ENCODE data around the gene TTC23L. TPM values are rescaled to one million over a fixed set of nuclear protein-coding genes. Genes with fewer than 3 reads are reported as not detected.

TTC23L gene
- total and polyA plus RNA-seq, 2 experiments from 2014 or later = 2.2 to 2.3 TPM

DNA sequence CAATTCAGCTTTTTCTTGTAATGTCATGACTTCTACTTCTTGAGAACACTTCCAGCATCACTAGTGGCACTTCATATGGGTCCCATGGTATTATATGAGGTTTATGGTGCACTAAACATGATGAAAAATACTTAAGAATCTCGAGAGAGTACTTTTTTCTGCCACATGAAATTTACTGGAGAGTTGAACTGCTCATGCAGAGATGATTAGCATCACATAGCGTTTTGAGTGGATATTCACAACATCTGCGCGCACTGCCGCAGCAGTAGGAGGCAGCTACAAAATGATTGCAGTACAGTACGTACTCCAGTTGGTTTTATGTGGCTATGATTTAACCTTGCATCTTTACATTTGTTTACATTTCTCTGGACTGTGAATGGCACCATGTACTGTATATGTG lies 61.7 kb downstream of the TTC23L start (continued):
- TF ChIP-seq, protein P1, sequence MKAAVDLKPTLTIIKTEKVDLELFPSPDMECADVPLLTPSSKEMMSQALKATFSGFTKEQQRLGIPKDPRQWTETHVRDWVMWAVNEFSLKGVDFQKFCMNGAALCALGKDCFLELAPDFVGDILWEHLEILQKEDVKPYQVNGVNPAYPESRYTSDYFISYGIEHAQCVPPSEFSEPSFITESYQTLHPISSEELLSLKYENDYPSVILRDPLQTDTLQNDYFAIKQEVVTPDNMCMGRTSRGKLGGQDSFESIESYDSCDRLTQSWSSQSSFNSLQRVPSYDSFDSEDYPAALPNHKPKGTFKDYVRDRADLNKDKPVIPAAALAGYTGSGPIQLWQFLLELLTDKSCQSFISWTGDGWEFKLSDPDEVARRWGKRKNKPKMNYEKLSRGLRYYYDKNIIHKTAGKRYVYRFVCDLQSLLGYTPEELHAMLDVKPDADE (IDR thresholded peaks at IDR 0.05) = no peak
- TF ChIP-seq ZNF331 (CRISPR knock-in tag; IDR thresholded peaks at IDR 0.05; ENCODE audit: low read depth) = no peak
- no peak for TF ChIP-seq STAT1 (IDR thresholded peaks at IDR 0.05; ENCODE audit: unreplicated experiment)
- TF ChIP-seq, protein P2, sequence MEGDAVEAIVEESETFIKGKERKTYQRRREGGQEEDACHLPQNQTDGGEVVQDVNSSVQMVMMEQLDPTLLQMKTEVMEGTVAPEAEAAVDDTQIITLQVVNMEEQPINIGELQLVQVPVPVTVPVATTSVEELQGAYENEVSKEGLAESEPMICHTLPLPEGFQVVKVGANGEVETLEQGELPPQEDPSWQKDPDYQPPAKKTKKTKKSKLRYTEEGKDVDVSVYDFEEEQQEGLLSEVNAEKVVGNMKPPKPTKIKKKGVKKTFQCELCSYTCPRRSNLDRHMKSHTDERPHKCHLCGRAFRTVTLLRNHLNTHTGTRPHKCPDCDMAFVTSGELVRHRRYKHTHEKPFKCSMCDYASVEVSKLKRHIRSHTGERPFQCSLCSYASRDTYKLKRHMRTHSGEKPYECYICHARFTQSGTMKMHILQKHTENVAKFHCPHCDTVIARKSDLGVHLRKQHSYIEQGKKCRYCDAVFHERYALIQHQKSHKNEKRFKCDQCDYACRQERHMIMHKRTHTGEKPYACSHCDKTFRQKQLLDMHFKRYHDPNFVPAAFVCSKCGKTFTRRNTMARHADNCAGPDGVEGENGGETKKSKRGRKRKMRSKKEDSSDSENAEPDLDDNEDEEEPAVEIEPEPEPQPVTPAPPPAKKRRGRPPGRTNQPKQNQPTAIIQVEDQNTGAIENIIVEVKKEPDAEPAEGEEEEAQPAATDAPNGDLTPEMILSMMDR (conservative IDR thresholded peaks at IDR 0.05; ENCODE audit: low read depth in 2 of 2) = no peak
- no peak for TF ChIP-seq POLR2AphosphoS5 (IDR thresholded peaks at IDR 0.05; ENCODE audit: low read depth)
- no peak for TF ChIP-seq JUNB (IDR thresholded peaks at IDR 0.05; ENCODE audit: unreplicated experiment)
- no peak for TF ChIP-seq CREB1 (CRISPR knock-in tag; IDR thresholded peaks at IDR 0.05; ENCODE audit: low read depth)
- TF ChIP-seq NANOG (IDR thresholded peaks at IDR 0.05; ENCODE audit: borderline replicate concordance) = no peak
- no peak for TF ChIP-seq EZH2 (IDR thresholded peaks at IDR 0.05; ENCODE audit: low read depth, unreplicated experiment)
- no peak for TF ChIP-seq ZNF114 (CRISPR knock-in tag; IDR thresholded peaks at IDR 0.05)

DNA sequence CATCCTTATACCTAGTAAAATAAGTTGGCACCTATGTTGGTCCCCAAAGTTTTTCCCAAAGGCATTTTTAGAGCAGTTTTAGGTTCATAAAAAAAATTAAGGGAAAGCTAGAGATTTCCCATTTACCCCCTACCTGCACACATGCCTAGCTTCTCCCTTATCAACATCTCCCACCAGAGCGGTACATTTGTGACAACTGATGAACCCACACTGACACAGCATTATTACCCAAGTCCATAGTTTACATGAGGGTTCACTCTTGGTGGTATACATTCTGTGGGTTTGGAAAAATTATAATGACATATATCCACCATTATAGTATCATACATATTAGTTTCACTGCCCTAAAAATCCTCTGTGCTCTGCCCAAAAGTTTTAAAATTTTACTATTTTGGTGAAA lies 64.3 kb downstream of the TTC23L start:
- Histone ChIP-seq H3K36me3 (ENCODE audit: insufficient read depth) (peaks cover 11% of the 10 kb centered on the region; the same call in 1 of the 2 replicates), H3K27me3 (ENCODE audit: insufficient read depth) (no peaks in the 10 kb centered on the region), H3K79me2 (replicated peaks; ENCODE audit: insufficient read depth) (no peaks in the 10 kb centered on the region), H4K20me1 (replicated peaks; ENCODE audit: insufficient read depth) (no peaks in the 10 kb centered on the region), H3F3A (replicated peaks; ENCODE audit: low read depth) (peaks cover 2% of the 10 kb centered on the region; the same call in 1 of the 2 replicates), H2AFZ (no peak overlapping the region), H3K4me3 (no peak overlapping the region), H3K4me1 (ENCODE audit: insufficient read depth) (peaks cover 8% of the 10 kb centered on the region; the same call in 1 of the 2 replicates), H3K4me2 (no peak overlapping the region), H3K27ac (ENCODE audit: low read depth) (no peak overlapping the region), H3K9me2 (ENCODE audit: insufficient read depth) (no peaks in the 10 kb centered on the region)
- peaks cover 3% of the 10 kb centered on the region for H3K27me3 Mint-ChIP-seq (ENCODE audit: insufficient read depth, low read depth, poor library complexity)
- no peaks in the 10 kb centered on the region for H3K9me3 Mint-ChIP-seq
- no peak for DNase-seq (ENCODE audit: low spot score)
- no peak overlapping the region for H3K4me3 Mint-ChIP-seq
- peaks cover 27% of the 10 kb centered on the region for H3K36me3 Mint-ChIP-seq (ENCODE audit: low read depth)
- H3K4me1 Mint-ChIP-seq = peaks cover 12% of the 10 kb centered on the region; the same call in 2 of the 3 replicates
- H3K27ac Mint-ChIP-seq = peak overlapping the region; percentile 23; the same call in 1 of the 2 replicates
- no peak for ATAC-seq
- no peak for TF ChIP-seq EZH2 (IDR thresholded peaks at IDR 0.05; ENCODE audit: low read depth, unreplicated experiment)
- TF ChIP-seq POLR2AphosphoS5 (IDR thresholded peaks at IDR 0.05; ENCODE audit: low read depth) = no peak
- no peak for TF ChIP-seq ZNF331 (CRISPR knock-in tag; IDR thresholded peaks at IDR 0.05; ENCODE audit: low read depth)
- no peak for TF ChIP-seq EZH2phosphoT487 (IDR thresholded peaks at IDR 0.05; ENCODE audit: unreplicated experiment)
- TF ChIP-seq NANOG (IDR thresholded peaks at IDR 0.05; ENCODE audit: borderline replicate concordance) = no peak
- TF ChIP-seq STAT1 (IDR thresholded peaks at IDR 0.05; ENCODE audit: unreplicated experiment) = no peak
- TF ChIP-seq, protein P1 (IDR thresholded peaks at IDR 0.05) = no peak
- TF ChIP-seq JUNB (IDR thresholded peaks at IDR 0.05; ENCODE audit: unreplicated experiment) = no peak
- no peak for TF ChIP-seq ZNF114 (CRISPR knock-in tag; IDR thresholded peaks at IDR 0.05)
- TF ChIP-seq, protein P3, sequence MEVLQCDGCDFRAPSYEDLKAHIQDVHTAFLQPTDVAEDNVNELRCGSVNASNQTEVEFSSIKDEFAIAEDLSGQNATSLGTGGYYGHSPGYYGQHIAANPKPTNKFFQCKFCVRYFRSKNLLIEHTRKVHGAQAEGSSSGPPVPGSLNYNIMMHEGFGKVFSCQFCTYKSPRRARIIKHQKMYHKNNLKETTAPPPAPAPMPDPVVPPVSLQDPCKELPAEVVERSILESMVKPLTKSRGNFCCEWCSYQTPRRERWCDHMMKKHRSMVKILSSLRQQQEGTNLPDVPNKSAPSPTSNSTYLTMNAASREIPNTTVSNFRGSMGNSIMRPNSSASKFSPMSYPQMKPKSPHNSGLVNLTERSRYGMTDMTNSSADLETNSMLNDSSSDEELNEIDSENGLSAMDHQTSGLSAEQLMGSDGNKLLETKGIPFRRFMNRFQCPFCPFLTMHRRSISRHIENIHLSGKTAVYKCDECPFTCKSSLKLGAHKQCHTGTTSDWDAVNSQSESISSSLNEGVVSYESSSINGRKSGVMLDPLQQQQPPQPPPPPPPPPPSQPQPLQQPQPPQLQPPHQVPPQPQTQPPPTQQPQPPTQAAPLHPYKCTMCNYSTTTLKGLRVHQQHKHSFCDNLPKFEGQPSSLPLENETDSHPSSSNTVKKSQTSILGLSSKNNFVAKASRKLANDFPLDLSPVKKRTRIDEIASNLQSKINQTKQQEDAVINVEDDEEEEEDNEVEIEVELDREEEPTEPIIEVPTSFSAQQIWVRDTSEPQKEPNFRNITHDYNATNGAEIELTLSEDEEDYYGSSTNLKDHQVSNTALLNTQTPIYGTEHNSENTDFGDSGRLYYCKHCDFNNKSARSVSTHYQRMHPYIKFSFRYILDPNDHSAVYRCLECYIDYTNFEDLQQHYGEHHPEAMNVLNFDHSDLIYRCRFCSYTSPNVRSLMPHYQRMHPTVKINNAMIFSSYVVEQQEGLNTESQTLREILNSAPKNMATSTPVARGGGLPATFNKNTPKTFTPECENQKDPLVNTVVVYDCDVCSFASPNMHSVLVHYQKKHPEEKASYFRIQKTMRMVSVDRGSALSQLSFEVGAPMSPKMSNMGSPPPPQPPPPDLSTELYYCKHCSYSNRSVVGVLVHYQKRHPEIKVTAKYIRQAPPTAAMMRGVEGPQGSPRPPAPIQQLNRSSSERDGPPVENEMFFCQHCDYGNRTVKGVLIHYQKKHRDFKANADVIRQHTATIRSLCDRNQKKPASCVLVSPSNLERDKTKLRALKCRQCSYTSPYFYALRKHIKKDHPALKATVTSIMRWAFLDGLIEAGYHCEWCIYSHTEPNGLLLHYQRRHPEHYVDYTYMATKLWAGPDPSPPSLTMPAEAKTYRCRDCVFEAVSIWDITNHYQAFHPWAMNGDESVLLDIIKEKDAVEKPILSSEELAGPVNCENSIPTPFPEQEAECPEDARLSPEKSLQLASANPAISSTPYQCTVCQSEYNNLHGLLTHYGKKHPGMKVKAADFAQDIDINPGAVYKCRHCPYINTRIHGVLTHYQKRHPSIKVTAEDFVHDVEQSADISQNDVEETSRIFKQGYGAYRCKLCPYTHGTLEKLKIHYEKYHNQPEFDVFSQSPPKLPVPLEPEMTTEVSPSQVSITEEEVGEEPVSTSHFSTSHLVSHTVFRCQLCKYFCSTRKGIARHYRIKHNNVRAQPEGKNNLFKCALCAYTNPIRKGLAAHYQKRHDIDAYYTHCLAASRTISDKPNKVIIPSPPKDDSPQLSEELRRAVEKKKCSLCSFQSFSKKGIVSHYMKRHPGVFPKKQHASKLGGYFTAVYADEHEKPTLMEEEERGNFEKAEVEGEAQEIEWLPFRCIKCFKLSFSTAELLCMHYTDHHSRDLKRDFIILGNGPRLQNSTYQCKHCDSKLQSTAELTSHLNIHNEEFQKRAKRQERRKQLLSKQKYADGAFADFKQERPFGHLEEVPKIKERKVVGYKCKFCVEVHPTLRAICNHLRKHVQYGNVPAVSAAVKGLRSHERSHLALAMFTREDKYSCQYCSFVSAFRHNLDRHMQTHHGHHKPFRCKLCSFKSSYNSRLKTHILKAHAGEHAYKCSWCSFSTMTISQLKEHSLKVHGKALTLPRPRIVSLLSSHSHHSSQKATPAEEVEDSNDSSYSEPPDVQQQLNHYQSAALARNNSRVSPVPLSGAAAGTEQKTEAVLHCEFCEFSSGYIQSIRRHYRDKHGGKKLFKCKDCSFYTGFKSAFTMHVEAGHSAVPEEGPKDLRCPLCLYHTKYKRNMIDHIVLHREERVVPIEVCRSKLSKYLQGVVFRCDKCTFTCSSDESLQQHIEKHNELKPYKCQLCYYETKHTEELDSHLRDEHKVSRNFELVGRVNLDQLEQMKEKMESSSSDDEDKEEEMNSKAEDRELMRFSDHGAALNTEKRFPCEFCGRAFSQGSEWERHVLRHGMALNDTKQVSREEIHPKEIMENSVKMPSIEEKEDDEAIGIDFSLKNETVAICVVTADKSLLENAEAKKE (CRISPR knock-in tag; IDR thresholded peaks at IDR 0.05) = no peak
